GM12875 (cell line): ENCODE data around the gene ITPRIP.

Source experiments
- H3K4me3 ChIP-seq: one replicate; pipeline ENCODE4 v1.5.1; 2011; ENCODE audit warnings: low read depth, low read length, control low read depth
- CTCF ChIP-seq: IDR thresholded peaks from 2 replicates; pipeline ENCODE4 v1.5.1; 2011; ENCODE audit warnings: low read depth, mild to moderate bottlenecking, control low read depth, inconsistent platforms, low read length, moderate library complexity, borderline replicate concordance; ENCODE audit not compliant: insufficient read depth

ITPRIP gene

DNA sequence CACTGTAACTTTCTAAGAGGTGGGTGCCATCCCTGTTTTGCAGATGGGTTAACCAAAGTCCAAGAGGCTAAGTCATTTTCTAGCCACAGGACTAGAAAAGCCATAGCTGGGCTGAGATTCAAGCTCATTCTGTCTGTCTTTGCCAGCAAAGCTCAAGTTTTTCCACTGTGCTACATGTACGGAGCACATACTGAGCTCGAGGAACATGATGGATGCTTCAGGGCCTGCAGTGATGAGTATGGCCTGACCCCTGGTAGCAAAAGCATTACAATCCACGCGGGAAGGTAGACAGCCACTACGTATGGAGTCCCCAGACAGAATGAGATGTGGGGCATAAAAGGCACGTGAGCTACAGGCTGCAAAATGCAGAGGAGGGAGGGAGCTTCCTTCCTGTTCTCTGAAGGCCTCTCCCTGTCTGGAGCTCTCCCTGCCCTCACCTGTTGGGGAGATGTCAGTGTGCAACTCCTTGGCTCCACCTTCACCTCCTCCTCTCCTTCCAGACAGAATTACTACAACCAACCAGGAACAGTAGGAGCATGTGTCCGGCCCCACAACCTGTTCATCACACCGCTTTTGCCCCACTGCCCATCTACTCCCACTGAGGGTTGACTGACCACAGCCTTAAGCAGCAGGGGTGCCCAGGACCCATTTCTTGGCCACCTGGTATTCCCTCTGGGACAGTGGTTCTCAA, 16.4 kb downstream of the ITPRIP start:
- H3K4me3 ChIP-seq, result no peak overlapping the region
- no peak for TF ChIP-seq CTCF

DNA sequence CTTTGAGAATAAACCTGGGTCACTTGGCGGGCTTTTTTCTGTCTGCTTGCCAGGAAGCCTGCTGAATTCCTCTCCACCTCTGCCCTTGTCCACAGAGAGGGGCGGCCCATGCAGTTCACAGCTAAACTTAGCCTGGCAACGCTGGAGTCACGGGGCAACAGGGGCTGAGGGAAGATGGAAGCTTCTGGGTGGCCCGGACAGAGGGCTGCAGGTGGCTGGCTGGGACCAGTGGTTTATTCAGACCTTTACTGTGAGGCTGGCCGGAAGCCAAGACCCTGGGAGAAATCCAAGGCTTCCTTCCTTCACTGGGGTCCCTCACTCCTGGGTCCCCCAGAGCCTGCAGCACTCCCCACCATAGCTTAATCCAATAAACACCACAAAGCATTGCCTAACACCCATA, 17.0 kb downstream of the ITPRIP start:
- H3K4me3 ChIP-seq, result no peak overlapping the region
- TF ChIP-seq CTCF, result no peak

DNA sequence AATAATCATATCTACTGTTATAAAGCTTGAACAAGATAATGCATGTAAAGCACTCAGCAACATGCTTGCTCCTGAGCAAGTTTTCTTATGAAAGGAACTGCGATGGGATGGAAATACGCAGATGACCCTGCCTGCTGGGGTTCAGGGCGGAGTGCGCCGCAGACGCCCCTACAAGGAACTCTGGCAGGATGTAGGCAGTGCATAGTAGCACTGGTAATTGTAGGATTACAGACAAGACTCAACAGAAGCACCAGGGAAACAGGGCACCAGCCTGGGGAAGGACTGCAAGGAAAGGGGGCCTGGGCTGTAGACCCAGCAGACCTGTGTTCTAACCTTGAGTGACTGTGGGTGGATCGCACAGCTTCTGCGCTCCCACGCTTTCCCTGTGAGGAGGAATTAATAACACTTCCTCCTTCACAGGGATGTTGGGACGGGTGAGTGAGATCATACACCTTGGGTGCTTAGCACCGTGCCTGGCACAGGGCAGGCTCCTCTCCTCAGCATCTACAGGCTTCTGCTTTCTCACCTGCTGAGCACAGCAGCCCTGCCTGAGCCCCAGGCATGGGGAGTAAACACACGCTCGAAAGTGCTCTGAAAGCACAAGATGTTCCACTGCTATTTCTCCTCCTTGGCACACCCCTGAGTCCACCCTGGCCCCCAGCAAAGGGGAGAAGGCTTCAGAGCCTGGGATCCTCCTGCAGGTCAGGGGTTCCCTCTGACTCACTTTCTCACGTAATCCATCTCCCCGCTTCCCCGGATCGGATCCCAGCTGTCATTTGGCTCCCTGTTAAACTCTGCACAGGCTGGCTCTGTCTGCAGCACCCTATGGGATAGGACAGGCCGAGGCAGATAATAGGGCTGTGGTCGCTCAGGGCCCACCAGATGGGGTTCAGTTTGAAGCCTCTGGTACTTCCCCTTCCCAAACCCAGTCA, 19.2 kb downstream of the ITPRIP start:
- no peak for TF ChIP-seq CTCF

GRCh38 chr10:104318326-104318725, 19.9 kb downstream of the ITPRIP start:
- H3K4me3 ChIP-seq, result no peak overlapping the region
- TF ChIP-seq CTCF, result no peak

More for the DNA sequence above, 19.2 kb downstream of the ITPRIP start:
- no peak overlapping the region for H3K4me3 ChIP-seq

DNA sequence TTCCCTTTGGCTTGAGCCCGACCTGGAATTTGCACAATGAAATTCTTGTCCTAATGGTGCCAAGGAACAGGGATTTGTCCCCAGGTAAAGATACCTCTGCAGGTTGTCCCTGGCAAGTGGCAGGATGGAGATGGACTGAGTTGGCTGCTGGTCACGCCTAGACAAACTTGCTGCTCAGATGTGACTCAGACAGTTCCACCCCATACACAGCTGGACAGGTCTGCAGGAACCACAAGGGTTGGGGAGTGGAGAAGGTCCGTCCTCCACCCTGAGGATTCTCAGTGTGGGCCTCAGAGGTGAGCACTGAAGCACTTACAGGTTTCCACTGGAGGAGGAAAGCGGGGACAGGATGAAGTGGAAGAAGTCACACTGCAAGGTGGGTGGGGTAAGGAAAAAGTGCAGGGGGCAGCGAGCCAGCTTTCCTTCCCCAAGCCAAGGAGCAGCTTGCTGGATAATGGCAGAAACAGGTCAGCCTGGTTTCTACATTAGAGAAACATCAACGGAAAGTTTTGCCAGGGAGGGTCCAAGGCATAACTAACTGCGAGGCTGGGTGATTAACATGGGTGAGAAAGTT, 20.5 kb downstream of the ITPRIP start:
- no peak overlapping the region for H3K4me3 ChIP-seq
- TF ChIP-seq CTCF, result no peak

DNA sequence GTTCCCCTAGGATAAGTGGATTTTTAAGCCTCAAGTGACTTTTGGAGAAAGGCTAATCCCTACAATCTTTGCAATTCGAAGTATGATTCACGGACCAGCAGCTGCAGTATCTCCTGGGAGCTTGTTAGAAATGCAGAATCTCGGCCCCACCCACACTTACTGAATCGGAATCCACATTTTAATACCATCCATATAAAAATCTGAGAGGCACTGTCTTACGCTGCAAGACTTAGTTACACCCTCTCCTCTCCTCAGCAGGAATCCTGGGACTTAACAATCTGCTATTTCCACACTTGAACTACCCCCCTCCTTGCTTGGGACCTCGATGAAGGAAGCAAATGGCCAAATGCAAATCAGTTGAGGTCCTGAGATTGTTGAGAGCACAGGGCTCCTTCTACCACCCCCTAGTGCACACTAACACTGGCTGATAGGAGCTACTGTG, 21.0 kb downstream of the ITPRIP start:
- no peak overlapping the region for H3K4me3 ChIP-seq
- TF ChIP-seq CTCF, result no peak
